GM21737 (cell line): Measurements from ENCODE around the gene AUTS2.
"Not testable (repeated sequence)": the region's sequence is repeated elsewhere in the genome, so short reads cannot be mapped to it uniquely, and the experiment has no call there.

Experiments
- ATAC-seq: cut with Tn5 transposase; IDR thresholded peaks from one replicate; pipeline ENCODE4 v1.9.1; 2021; ENCODE audit warnings: mild to moderate bottlenecking, moderate library complexity; ENCODE audit not compliant: unreplicated experiment

The AUTS2 gene

GRCh38 chr7:70794962-70795361 is 1196.7 kb downstream of the AUTS2 start:
- no peak for ATAC-seq

DNA sequence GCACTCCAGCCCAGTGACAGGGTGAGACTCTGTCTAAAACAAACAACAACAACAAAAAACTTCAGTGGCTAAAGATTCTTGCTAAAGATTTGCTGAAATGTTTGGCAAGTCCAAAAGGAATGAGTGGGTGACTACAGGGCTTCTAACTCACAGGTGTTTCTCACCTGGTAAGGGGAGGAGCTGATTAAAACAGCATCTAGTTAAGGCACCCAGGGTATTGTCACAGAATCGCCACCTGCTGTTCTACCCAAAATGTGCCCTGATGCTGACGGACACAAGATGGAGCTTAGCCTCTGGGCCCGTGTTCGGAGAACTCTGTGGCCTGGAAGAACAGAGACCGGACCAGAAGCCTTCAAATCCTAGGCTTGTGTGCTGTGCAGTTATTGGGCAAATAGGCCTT is 1197.7 kb downstream of the AUTS2 start:
- ATAC-seq = no peak

DNA sequence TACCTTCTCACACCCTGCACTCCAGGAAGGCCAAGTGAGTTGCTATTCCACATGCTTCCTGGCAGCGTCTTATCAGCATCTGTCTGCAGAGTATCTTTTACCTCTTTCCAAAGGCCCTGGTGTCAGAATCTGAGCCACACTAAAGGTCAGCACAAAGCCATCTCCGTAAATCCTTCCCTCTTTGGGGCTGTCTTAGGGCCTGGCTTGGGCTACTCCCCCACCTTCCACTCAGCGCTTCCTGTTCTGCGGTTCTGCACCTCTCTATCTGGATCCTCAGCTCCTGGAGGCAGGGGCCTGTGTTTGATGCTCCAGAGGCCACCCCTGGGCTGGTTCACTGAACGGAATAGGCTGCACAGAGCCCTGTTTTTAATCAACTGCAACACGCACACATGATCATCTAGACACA is 1198.8 kb downstream of the AUTS2 start:
- no peak for ATAC-seq

DNA sequence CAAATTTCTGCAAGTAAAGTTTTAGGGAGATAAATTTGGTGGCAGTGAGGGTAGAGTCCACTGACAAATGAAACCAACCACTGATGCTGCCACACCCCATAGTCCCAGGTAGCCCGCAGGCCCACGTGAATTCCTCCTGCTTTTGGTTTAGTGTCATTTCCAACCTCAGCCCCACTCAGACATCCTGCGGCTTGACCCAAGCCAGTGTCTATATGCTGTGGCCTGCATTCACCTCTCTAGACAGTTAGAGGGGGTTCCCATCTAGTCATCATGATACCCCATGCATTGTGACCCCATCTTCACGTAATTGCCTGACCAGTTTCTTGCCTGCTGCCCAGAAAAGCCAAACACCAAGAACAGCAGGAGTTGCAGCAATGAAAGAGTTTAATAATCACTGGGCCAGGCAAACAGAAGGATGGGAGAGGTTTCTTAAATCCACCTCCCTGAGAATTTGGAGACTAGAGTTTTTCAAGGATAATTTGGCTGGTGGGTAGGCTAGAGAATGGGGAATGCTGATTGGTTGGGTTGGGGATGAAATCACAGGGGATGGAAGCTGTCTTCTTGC is 1201.6 kb downstream of the AUTS2 start:
- ATAC-seq = no peak

GRCh38 chr7:70805360-70805759 is 1207.1 kb downstream of the AUTS2 start:
- ATAC-seq = no peak

- no peak for ATAC-seq
Measured at GRCh38 chr7:70807650-70808049, 1209.4 kb downstream of the AUTS2 start.

- no peak for ATAC-seq
Measured at GRCh38 chr7:70808876-70809275, 1210.6 kb downstream of the AUTS2 start.

GRCh38 chr7:70810558-70811139 is 1212.4 kb downstream of the AUTS2 start:
- ATAC-seq = no peak

DNA sequence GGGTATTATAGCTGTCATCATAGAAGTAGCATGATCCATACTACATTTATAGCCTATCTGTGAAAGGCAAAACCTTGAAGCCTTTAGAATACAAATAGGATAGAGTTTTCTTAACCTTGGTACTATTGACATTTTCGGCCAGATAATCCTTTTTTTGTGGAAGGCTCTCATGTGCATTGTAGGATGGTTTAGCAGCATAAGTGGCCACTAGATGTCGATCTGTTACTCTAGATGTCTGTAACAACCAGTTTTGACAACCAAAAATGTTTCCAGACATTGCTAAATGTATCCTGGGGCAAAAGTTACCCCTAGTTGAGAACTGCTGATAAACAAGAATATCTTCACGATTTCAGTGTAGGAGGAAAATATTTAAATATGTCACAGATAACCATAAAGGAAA is 1214.2 kb downstream of the AUTS2 start:
- ATAC-seq = no peak

DNA sequence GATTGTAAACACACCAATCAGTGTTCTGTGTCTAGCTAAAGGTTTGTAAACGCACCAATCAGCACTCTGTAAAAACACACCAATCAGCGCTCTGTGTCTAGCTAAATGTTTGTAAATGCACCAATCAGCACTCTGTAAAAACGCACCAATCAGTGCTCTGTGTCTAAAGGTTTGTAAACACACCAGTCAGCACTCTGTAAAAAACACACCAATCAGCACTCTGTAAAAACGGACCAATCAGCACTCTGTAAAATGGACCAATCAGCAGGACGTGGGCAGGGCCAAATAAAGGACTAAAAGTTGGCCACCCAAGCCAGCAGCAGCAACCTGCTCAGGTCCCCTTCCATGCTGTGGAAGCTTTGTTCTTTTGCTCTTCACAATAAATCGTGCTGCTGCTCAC is 1224.2 kb downstream of the AUTS2 start:
- ATAC-seq = not testable (repeated sequence)

DNA sequence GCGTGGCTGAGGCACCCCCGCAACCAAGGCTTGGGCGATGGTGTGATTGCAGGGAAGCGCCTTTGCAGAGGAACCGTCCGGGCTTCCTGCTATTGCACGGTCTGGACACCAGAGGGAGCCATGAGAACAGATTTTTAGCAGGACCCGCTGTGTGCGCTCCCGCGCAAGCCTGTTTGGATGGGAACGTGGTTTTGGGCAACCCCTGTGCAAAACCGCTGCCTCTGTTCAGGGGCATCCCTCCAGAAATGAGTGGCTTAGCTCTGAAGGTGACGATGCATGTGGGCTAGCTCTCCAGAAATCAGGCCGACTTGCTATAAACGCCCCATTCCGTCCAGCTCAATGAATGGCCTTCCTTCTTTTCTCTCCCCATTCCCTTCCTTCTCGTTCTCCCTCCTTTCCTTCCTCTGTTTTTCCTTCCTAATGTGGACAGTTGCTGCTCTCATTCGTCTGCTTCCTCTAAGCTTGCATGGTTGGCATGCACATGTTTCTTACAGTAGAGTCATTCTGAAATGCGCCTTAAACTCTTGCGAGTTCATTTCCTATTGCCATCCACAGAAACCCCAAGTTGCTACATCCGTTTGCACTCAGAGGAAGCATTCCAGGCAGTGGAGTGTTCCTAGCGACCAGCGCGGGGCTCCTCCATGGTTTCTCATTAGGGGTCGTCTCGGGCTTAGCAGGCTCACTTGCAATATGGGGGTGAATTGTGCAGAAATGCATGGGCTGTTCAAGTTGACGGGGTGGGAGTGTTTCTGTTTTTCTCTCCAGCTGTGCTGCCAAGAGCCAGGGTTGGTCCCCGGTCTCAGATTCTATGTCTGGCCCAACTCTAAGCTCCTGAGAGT is 1231.2 kb downstream of the AUTS2 start:
- ATAC-seq = no peak

DNA sequence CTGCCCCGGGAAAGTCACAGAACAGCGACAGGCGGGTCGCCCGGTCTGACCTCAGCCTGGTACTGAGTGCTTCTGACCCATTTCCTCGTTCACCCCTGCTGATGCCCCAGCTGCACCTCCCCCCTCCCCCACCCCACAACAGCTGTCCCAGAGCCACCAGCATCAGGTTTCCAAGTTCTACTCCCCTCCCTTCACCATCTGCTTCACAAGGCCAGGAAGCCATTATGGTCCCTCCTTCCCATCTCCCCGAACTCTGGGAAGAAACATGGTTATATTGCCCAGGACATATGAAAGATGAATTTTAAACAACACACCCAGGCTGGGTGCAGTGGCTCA is 1231.8 kb downstream of the AUTS2 start:
- ATAC-seq = no peak

DNA sequence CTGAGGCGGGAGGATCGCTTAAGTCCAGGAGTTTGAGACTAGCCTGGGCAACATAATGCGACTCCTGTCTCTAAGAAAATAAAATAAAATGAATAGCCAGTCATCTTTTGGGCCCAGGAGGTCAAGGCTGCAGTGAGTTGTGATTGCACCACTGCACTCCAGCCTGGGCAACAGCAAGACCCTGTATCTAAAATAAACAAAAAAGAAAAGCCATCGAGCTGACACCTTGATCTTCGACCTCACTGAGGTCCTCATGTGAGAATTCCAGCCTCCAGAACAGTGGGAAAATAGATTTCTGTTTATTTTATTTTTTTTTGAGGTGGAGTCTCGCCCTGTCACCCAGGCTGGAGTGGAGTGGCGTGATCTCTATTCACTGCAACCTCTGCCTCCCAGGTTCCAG is 1232.2 kb downstream of the AUTS2 start:
- no peak for ATAC-seq

GRCh38 chr7:70833726-70834125 is 1235.5 kb downstream of the AUTS2 start:
- ATAC-seq = no peak

DNA sequence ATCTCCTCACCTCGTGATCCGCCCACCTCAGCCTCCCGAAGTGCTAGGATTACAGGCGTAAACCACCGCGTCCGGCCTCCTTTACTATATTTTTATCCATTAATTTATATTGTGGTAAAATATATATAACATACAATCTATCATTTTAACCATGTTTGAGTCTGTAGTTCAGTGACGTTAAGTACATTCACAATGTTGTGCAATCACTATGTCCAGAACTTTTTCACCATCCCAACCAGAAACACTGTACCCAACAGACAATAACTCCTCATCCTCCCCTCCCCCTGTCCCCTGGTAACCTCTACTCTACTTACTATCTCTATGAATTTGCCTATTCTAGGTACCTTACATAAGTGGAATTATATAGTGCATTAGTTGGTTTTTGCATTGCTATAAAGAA is 1236.1 kb downstream of the AUTS2 start:
- no peak for ATAC-seq

- no peak for ATAC-seq
Measured at GRCh38 chr7:70835658-70836057, 1237.4 kb downstream of the AUTS2 start.

- no peak for ATAC-seq
Measured at GRCh38 chr7:70836279-70836678, 1238.0 kb downstream of the AUTS2 start.

- ATAC-seq = no peak
Measured at GRCh38 chr7:70836946-70837345, 1238.7 kb downstream of the AUTS2 start.

DNA sequence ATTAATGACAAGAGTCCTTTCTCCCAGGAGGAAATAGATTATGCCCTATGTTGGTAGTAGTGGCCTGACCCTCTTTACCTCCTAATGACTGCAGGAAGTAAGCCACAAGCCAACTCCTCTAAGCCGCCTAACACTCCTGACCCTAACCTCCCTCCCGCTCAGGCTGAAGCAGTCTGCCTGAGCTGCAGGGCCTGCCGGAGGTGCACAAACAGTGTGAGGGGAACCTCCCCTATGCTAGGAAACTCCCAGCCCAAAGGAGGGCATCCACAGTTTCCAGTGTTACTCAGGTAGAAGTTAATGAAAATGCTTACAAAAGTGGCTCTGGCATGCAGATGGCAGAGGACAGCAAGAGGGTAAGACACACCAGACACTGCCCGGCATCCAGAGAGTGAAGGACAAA is 1239.3 kb downstream of the AUTS2 start:
- ATAC-seq = no peak

GRCh38 chr7:70838292-70838907 is 1240.1 kb downstream of the AUTS2 start:
- no peak for ATAC-seq
